NCI-H1436 (cell line): ENCODE measurements around the gene PIK3CD.

Experiments
- DNase-seq: peaks from one replicate; lab custom pipeline; 2025; lab: John Stamatoyannopoulos, UW

PIK3CD gene

DNA sequence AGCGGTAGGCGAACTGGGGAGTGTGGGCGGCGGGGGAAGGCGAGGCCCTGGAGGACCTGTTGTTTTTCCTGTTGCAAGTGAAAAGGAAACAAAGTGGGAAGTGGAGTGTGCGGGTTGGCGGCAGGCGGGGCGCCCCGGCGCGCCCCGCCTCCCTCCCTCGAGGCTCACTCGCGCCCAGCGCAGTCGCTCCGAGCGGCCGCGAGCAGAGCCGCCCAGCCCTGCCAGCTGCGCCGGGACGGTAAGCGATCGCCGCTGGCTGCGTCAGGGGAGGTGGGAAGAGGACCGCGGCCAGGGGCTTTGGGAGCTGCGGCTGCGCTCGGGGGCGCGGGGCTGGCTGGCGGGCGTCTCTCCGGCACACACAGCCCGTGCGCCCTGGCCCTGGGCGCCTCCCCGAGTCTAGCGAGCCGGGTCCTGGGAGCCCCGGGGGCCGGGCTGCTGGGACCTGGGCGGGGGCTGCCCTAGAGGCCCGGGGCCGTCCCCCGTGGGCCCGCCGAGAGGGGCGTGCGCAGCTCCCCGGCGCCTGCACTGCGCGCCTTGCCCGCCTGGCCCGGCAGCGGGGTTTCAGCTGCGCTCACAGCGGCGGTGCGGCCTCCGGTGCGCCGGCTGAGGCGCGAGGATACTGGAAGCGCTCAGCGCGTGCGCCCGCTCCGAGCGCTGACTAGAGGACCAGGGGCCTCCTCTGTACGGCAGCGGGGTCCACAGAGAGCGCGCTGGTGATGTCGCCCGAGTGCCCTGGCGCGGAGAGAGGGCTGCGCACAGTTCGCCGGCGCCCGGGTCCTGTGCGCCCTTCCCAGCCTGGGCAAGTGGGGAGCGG lies at the start of gene PIK3CD:
Gene PIK3CD, plus strand, starts transcription at position 167 of the 814 bp plus-strand sequence. CDS start 58,725 bp downstream, outside the sequence.
- DNase-seq, result no peak

GRCh38 chr1:9601942-9602793 lies 49.4 kb upstream of the PIK3CD start:
- DNase-seq, result no peak

- DNase-seq, result no peak
These were observed 48.8 kb upstream of the PIK3CD start for GRCh38 chr1:9602794-9603167.

GRCh38 chr1:9603307-9603706 lies 48.2 kb upstream of the PIK3CD start:
- no peak for DNase-seq

- DNase-seq, result no peak
These were observed 47.5 kb upstream of the PIK3CD start for GRCh38 chr1:9603766-9604753.

- DNase-seq, result no peak
These were observed 46.7 kb upstream of the PIK3CD start for GRCh38 chr1:9604836-9605235.

- DNase-seq, result no peak
These were observed 45.5 kb upstream of the PIK3CD start for GRCh38 chr1:9605946-9606455.

DNA sequence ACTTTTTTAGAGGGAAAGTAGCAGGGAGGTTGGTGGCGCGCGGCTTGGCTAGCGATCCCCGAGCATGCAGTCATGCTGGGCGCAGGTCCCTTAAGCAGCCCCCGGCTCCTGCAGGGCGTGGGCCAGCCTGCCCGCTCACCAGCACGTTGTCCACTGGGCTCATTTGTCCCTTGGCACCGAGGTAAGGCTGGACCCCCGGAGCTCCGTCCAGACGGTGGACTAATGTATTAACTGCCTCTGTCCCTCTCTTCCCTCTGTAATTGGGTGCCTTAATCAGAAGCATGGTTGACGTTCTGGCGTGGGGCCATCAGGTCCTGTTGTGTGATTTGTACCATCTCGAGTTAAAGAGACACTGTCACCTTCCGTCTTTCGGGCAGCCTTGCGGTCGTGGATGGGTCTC lies 45.1 kb upstream of the PIK3CD start:
- DNase-seq, result no peak

DNA sequence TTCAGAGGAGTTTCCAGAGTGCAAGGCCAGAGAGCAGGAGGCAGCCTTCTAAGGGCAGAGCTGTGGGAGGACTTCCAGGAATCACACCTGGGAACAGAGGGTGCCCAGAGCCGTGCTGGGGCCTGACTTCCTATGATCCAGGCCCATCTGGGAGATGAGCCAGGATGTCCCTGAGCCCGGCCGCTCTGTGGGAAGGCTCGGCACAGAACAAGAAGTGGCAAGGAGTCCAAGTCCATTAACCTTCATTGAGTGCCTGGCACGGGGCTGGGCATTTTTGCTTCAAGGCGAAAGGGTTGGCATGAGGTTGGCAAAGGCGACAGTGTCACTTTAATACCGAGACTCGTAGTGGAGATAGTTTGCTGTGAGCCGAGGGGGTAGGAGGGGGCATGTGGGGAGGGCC lies 44.6 kb upstream of the PIK3CD start:
- DNase-seq, result no peak

GRCh38 chr1:9607352-9607751 lies 44.2 kb upstream of the PIK3CD start:
- no peak for DNase-seq

DNA sequence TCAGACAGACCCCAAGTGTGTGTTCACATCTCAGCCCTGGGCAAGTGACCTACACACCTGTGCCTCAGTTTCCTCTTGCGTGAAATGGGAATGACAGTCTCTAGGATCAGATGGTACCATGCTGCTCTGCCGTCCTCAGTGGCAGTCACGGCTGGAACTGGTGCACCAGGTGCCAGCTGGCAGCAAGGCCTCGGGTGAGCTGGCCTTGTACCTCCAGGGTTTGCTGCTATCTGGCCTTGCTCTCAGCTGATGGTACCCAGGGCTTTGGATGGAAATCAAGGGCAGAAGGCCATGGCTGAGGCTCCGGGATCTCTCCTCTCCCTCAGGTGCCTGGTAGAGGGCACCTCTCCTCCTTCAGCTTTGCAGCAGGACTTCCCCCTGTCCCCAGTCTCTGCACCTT lies 41.5 kb upstream of the PIK3CD start:
- DNase-seq, result no peak

DNA sequence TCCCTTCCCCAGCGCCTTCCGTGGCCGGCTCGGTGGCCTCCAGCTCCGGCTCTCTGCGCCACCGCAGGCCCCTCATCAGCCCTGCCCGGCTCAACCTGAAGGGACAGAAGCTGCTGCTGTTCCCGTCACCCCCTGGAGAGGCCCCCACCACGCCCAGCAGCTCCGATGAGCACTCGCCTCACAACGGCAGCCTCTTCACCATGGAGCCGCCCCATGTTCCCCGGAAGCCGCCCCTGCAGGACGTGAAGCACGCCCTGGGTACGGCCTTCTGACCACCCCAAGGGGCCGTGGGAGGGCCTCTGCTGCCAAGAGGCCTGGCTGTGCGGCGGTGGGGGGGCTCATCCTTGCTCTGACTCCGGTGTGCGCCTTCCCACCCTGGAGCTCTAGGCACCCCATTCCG lies 41.0 kb upstream of the PIK3CD start:
- DNase-seq, result no peak

GRCh38 chr1:9611716-9612115 lies 39.8 kb upstream of the PIK3CD start:
- no peak for DNase-seq

- DNase-seq, result no peak
These were observed 39.2 kb upstream of the PIK3CD start for GRCh38 chr1:9612162-9612845.

GRCh38 chr1:9612871-9613624 lies 38.5 kb upstream of the PIK3CD start:
- no peak for DNase-seq

- no peak for DNase-seq
These were observed 37.8 kb upstream of the PIK3CD start for GRCh38 chr1:9613625-9614299.

- no peak for DNase-seq
These were observed 36.0 kb upstream of the PIK3CD start for GRCh38 chr1:9615316-9616063.

DNA sequence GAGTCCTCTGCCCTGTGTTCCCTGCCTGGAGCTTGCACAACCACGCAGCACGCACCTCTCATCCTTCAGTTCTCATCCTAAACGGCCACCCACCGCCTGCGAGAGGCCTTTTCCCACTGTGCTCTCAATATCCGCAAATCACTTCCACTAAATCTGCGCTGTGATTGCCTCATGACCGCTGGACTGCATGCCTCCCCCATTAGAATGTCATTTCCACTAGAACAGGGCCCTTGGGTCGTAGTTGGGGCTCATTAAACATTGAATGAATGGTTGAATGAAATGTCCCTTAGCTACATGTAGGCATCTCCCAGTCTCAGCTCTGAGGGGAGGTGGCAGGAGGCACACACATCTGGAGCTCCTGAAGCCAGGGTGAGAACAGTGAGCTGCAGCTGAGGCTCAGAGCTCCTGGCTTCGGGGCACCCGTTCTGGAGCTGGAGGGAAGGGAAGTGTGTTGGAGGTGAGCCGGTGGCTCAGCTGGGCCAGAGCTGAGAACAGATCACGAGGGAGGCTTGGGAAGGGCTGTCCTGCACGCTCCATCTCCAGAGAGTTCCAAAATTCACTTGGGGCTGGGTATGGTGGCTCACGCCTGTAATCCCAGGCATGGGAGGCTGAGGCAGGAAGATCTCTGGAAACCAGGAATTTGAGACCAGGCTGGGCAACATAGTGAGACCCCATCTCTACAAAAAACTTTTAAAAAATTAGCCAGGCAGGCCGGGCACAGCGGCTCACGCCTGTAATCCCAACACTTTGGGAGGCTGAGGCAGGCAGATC lies 32.4 kb upstream of the PIK3CD start:
- no peak for DNase-seq
